Measurements from ENCODE around the gene TRPC4AP. TPM values are rescaled to one million over a fixed set of nuclear protein-coding genes. Genes with fewer than 3 reads are reported as not detected.

Gene TRPC4AP
- total and polyA plus RNA-seq, 11 donors: 21.2 to 51.8 (median 38.6) TPM

DNA sequence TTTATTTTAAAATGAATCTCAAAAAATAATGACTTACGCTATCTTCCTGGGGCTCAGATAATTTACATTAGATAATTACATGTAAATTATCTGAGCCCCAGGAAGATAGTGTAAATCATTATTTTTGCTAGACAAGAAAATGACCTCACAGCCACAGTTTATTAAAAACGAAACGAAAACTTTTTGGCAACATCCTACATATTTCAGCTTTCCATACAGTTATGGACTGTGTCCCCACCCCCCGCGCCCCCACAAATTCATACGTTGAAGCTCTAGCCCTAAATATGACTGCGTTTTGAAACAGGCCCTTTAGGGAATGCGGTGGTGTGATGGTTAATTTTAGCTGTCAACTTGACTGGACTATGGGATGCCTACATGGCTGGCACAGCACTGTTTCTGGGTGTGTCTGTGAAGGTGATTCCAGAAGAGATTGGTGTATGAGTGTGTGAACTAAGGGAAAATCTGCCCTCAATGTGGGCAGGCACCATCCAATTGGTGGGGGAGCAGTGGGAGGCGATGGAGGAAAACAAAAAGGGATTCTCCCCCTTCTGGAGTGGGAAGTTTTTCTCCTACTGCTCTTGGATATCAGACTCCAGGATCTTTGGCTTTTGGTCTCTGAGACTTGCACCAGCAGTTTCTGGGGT lies 52.6 kb downstream of the TRPC4AP start:
- Histone ChIP-seq H3K4me1 (peaks cover 0 to 14% (median 0%) of the 10 kb centered on the region in 12 donors), H3K4me3 (no peak overlapping the region), H3K36me3 (peaks cover 0 to 94% (median 79%) of the 10 kb centered on the region in 9 donors), H3K27ac (no peak overlapping the region), H3K27me3 (no peaks in the 10 kb centered on the region), H3K9me3 (no peaks in the 10 kb centered on the region)
- intact Hi-C loops (cut with DNase I): loop anchor here in 2 of 10 donors (10.0 kb wide), 2 partner anchors 45 to 175 kb away; no protein-coding TSS in a partner anchor
- TF ChIP-seq, protein P1, sequence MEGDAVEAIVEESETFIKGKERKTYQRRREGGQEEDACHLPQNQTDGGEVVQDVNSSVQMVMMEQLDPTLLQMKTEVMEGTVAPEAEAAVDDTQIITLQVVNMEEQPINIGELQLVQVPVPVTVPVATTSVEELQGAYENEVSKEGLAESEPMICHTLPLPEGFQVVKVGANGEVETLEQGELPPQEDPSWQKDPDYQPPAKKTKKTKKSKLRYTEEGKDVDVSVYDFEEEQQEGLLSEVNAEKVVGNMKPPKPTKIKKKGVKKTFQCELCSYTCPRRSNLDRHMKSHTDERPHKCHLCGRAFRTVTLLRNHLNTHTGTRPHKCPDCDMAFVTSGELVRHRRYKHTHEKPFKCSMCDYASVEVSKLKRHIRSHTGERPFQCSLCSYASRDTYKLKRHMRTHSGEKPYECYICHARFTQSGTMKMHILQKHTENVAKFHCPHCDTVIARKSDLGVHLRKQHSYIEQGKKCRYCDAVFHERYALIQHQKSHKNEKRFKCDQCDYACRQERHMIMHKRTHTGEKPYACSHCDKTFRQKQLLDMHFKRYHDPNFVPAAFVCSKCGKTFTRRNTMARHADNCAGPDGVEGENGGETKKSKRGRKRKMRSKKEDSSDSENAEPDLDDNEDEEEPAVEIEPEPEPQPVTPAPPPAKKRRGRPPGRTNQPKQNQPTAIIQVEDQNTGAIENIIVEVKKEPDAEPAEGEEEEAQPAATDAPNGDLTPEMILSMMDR (IDR thresholded peaks at IDR 0.05): no peak
- no peak for TF ChIP-seq POLR2A (IDR thresholded peaks at IDR 0.05)
- no peak for DNase-seq
- WGBS, 4 donors: 78 to 83% (median 81%) methylated on average over 9 of the region's 9 CpGs
- ATAC-seq: peak in 1 of 4 donors; percentile 16

DNA sequence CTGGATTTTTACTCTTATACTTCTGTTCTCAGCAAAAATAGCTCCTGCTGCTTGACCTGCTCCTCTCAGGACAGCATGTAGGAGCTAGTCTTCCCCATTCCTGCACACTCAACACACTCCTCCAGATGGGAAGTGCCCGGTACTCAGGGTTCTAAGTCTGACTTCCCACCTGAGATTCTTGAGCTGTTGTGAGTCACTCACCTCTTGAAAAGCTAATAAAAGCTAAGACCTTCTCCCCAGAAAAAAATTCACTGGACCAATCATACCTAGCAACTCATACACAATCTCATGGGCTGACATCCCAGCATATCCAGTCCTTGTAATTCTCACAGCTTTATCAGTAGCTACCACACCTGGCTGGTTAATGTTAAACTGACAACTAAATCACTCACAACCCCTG lies 53.5 kb downstream of the TRPC4AP start:
- WGBS, 4 donors: 59 to 73% (median 63%) methylated on average over 1 of the region's 1 CpG
- H3K27ac ChIP-seq: no peak overlapping the region
- H3K9me3 ChIP-seq: no peaks in the 10 kb centered on the region
- H3K36me3 ChIP-seq: peaks cover 0 to 94% (median 79%) of the 10 kb centered on the region in 9 donors
- ATAC-seq (peak in 2 of 4 donors; percentile 33 to 44), DNase-seq (no peak)
- H3K4me1 ChIP-seq: peaks cover 0 to 14% (median 0%) of the 10 kb centered on the region in 12 donors
- no peak overlapping the region for H3K4me3 ChIP-seq
- intact Hi-C loops (cut with DNase I): loop anchor here in 2 of 10 donors (10.0 kb wide), 2 partner anchors 46 to 176 kb away; no protein-coding TSS in a partner anchor
- H3K27me3 ChIP-seq: no peaks in the 10 kb centered on the region
- no peak for TF ChIP-seq POLR2A (IDR thresholded peaks at IDR 0.05)
- TF ChIP-seq, protein P1 (IDR thresholded peaks at IDR 0.05): no peak

DNA sequence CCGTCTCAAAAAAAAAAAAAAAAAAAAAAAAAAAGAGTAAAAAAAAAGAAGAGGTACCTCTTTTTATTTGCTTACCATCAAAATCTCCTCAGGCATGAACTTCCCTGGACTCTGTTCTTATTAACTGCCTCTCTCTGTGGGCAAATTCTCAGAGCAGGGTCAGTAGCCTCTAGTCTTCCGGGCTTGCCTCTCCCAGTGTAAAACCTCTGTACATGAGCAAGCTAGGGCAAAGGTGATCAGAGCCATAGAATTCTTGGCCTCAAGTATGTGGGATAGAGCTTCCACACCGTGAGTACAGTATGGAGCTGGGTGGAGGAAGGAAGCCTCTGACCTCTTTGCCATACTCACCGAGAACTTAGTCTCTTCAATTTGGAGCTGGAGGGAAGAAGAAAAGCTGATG lies 58.5 kb downstream of the TRPC4AP start:
- Histone ChIP-seq H3K36me3 (peaks cover 0 to 93% (median 77%) of the 10 kb centered on the region in 9 donors), H3K9me3 (no peaks in the 10 kb centered on the region), H3K27me3 (no peaks in the 10 kb centered on the region), H3K4me3 (no peak overlapping the region), H3K4me1 (peaks cover 0 to under 1% (median 0%) of the 10 kb centered on the region in 12 donors), H3K27ac (no peak overlapping the region)
- 93 to 97% (median 96%) methylated on average over 3 to 4 of the region's 4 CpGs for WGBS, 4 donors
- no peak for DNase-seq
- intact Hi-C loops (cut with DNase I): loop anchor here in 2 of 10 donors (10.0 kb wide), 2 partner anchors 51 to 181 kb away; no protein-coding TSS in a partner anchor
- ATAC-seq: no peak
- TF ChIP-seq, protein P1 (IDR thresholded peaks at IDR 0.05): no peak

DNA sequence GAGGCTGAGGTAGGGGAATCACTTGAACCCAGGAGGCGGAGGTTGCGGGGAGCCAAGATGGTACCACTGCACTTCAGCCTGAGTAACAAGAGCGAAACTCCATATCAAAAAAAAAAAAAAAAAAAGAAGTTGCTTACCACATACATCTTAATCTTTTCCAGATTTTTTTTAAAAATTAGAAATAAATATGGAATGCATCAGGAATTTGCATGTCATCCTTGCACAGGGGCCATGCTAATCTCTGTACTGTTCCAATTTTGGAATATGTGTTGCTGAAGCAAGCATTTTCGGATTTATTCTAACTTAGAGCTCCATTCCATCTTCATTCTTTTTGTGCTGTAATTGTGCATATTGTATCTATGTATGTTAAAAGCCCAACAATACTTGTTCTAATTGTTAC lies 62.5 kb downstream of the TRPC4AP start:
- intact Hi-C loops (cut with DNase I): loop anchor here in 2 of 10 donors (10.0 kb wide), 2 partner anchors 55 to 185 kb away; no protein-coding TSS in a partner anchor
- DNase-seq (no peak), ATAC-seq (no peak)
- Histone ChIP-seq H3K9me3 (no peaks in the 10 kb centered on the region), H3K36me3 (peaks cover 0 to 96% (median 91%) of the 10 kb centered on the region in 9 donors), H3K27ac (no peak overlapping the region), H3K27me3 (no peaks in the 10 kb centered on the region), H3K4me3 (no peak overlapping the region), H3K4me1 (no peaks in the 10 kb centered on the region)
- 95 to 99% (median 97%) methylated on average over 4 of the region's 4 CpGs for WGBS, 4 donors
- no peak for TF ChIP-seq POLR2A (IDR thresholded peaks at IDR 0.05)
- TF ChIP-seq, protein P1 (IDR thresholded peaks at IDR 0.05): no peak
